SK-MEL-5 (cell line): ENCODE measurements around the gene MARCHF10. TPM values are rescaled to one million over a fixed set of nuclear protein-coding genes. Genes with fewer than 3 reads are reported as not detected.

Source experiments
- DNase-seq: peaks from one replicate; pipeline ENCODE4 v3.0.0-alpha.2; 2016; ENCODE audit warnings: low read depth, low spot score
- in situ Hi-C: cut with HindIII; loops from 2 replicates; pipeline ENCODE4 v1.10.0; 2016; ENCODE audit warnings: low sequenced_read_pairs, high pct_unique_total_duplicates, low pct_unique_long_range_greater_than_20kb
- total RNA-seq: library from RNA; depleted of rRNA; stranded (reverse); fragments of >200 nt; shearing (Covaris generic); gene quantifications from 2 replicates; pipeline ENCODE4 v1.2.3, GENCODE V29; 2014

MARCHF10 gene
- total RNA-seq, 1 experiment from 2014 or later, result 0.03 TPM

DNA sequence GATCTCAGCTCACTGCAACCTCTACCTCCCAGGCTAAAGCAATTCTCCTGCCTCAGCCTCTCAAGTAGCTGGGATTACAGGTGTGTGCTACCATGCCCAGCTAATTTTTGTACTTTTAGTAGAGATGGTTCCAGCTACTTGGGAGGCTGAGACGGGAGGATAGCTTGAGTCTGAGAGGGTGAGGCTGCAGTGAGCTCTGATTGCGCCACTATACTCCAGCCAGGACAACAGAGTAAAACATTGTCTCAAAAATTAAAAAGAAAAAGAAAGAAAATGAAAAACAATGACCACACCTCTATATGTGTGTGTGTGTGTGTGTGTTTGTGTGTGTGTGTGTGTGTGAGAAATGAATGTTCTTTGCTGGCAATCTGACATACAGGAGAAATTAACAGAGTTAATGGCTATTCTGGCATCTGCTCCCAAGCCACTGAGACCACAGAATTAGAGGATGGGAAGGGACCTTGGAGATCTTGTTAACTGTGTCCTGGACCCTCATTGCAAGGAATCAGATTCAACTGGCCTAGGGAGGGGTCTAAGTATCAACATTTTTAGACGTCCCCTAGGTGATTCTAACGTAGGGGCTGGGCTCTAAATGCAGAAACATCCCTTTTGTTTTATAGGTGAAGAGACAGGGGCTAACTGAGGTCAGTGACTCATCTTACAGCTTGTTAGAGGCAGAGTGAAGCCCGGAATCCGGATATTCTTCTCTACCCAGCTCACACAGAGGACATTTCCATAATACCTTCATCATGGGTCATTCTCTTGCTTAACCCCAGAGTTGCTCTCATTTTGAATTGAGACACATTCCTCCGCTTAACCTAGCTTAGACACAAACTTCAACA, 16.4 kb upstream of the MARCHF10 start:
- in situ Hi-C loops, result no loop called here
- DNase-seq, result peak; percentile 27

DNA sequence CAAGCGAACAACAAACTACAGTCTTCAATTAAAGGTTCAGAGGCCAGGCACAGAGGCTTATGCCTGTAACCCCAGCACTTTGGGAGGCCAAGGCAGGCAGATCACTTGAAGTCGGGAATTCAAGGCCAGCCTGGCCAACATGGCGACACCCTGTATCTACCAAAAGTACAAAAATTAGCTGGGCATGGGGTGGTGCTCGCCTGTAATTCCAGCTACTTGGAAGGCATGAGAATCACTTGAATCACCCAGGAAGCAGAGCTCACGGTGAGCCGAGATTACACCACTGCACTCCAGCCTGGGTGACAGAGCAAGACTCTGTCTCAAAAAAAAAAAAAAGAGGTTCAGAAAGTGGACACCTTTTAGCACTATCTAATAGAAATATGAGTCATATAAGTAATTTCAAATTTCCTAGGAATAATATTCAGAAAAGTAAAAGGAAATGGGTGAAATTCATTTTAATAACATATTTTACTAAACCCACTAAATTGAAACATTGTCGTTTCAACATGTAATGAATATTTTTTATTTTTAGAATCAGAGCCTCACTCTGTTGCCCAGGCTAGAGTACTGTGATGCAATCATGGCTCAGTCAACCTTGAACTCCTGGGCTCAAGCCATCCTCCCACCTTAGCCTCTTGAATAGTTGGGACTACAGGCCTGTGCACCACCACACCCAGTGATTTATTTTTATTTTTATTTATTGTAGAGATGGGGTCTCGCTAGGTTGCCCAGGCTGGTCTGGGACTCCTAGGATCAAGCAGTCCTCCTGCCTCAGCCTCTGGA, 15.2 kb upstream of the MARCHF10 start:
- in situ Hi-C loops, result no loop called here
- no peak for DNase-seq

GRCh38 chr17:62822080-62822904, 14.2 kb upstream of the MARCHF10 start:
- in situ Hi-C loops, result no loop called here
- no peak for DNase-seq

DNA sequence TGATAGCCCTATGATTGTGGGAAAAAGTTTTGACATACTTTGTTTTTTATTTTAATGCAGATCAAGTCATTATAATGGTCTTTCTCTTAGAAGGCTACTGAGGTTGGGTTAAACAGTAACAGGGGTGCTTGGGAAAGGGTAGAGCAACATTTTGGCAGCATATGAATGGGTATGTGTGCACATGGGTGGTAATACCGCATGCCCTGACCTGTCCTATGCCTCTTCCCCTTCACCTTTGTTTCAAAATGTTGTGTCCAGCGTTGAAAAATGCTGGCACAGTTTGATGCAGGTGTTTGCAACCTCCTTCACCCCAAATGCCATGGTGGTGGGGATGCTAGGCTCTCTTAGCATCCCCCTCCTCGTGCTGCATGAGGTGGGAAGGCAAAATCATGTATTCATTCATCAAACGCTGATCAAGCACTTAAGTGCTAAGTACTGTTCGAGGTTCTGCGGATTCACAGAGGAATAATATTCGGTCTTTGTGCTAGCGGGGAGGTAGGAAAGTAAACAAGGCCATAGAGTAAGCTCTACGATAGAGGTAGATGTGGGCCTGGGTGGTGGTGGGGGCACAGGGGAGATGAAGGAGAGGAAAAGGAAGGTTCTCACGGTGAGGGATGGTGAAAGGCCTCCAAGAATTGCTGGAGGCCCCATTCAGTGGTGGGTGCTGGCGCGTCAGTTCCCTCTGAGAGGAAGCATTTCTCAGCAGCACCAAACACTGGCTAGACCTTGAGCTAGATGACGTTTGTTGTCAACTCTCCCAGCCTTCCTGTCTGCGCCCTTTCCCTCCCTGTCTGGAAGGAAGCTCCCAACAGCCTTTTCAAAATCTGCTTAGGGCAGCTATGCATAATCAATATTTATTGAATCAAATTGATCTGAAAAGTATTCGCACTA, 13.3 kb upstream of the MARCHF10 start:
- no peak for DNase-seq
- in situ Hi-C loops, result no loop called here

DNA sequence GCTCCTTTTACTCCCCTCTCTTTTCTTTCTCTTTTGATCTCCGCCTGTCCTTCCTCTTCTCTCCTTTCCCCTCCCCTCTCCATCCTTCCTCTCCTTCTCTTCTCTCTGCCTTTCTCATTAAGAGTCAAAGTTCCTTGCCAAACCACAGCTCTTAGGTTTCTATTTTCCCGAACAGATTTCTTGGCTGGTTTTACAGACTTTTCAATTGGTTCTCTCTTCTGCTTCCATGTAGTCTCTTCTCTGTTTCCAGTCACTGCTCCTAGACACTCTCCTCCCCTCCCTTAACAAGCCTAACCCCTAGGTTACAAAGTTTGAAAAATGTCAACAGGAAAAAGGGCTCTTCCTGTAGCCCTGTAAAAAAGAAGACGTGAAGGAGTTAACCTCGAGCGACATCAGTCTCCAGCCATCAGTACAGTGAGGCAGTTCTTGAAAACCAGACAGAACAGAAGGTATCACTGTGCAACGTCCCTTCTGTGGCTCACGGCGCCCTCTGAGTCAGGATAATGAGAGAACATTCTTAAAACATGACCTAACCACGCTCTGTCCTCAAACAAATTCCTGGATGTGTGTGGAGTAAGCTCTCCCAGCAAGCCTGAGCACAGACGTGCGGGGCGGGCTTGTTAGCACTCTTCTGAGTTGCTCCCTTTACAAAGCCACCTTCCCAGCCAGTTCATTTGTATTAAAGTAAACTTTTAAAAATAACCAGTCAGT, 11.6 kb upstream of the MARCHF10 start:
- in situ Hi-C loops, result no loop called here
- peak; percentile 88 for DNase-seq

GRCh38 chr17:62818526-62818925, 10.4 kb upstream of the MARCHF10 start:
- no peak for DNase-seq
- in situ Hi-C loops, result no loop called here

DNA sequence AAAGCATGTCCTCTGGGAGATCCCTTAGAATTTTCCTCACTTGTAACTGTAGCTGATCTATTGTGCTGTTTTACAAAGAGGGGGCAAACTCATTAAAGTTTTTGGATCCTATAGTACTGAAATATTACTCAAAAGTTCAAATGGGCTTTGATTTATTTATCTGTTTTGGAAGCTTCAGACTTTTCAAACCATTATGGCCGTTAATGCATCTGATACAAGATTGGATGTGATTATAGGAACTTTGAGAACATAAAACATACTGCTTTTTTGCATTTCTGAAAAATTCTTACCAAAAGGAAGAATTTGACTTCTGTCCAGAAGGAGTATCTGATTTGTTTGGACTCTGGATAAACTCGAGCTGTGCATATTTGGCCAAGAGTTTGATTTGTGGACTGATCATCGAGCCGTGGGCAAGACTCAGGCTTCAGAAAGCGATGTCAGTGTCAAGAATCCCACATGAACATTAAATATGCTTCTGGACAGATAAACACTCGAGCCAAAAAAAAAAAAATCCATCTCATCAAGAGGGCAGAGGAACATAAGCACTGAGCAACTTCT, 8.2 kb upstream of the MARCHF10 start:
- no peak for DNase-seq

DNA sequence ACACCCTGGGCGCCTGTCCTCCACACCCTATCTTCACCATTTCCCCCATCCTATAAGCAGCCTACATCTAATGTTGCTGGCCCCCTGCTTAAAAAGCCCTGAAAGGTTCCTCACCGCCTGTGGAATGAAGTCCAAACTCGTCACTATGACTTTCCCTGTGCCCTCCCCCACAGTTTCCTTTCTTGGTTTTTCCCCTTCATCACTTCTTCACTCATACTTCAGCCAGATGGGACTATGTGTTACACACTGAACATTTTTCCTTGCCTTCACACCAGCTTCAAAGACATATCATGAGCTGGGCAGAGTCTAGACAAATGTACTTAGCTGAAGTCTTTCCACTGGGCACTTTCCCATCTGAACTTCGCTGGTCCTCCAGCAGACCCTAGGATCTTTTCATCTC, 1.5 kb upstream of the MARCHF10 start:
- DNase-seq, result no peak
- in situ Hi-C loops, result no loop called here

More for the DNA sequence above, 8.2 kb upstream of the MARCHF10 start:
- in situ Hi-C loops, result no loop called here

DNA sequence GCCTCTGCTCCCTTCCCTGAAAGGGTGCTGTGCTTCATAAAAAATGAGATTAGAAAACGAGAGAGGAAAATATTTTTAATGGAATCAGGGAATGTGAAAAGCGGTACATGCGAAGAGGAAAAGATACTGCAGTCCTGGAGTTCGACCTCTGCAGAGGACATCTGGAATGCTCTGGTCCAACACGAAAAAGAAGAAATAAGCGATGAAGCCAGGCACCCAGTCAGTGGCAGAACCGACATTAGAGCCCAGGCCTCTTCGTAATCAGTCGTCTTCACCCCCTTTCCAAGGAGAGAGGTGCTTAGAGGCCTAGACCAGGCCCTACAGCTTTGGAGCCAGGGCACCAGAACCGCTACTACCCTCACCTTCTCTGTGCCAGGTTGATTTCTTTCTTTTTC, 459 bp upstream of the MARCHF10 start:
- DNase-seq, result no peak
- in situ Hi-C loops, result no loop called here

DNA sequence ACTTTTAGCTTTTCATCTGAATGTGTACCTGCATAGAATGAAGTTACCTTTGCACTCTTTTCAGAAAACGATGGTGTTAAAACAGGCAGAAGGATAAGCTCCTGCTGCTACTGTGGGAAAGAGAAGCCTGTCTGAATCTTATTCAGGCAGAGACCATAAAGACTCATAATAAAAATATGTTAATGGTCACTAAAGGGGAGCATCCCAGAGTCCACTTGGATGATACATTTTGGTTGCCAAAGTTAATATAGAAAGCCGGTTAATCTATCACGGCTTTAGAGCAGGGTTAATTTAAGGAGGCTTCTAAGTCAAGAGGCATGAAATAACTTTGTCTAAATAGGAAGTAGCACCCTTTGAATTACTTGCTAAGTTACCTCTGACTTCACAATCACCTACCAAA, 2.9 kb downstream of the MARCHF10 start:
- no peak for DNase-seq
- in situ Hi-C loops, result no loop called here

GRCh38 chr17:62804822-62805221, 3.3 kb downstream of the MARCHF10 start:
- no peak for DNase-seq

GRCh38 chr17:62804025-62804424, 4.1 kb downstream of the MARCHF10 start:
- in situ Hi-C loops, result no loop called here
- no peak for DNase-seq

More at GRCh38 chr17:62804822-62805221, 3.3 kb downstream of the MARCHF10 start:
- in situ Hi-C loops, result no loop called here

DNA sequence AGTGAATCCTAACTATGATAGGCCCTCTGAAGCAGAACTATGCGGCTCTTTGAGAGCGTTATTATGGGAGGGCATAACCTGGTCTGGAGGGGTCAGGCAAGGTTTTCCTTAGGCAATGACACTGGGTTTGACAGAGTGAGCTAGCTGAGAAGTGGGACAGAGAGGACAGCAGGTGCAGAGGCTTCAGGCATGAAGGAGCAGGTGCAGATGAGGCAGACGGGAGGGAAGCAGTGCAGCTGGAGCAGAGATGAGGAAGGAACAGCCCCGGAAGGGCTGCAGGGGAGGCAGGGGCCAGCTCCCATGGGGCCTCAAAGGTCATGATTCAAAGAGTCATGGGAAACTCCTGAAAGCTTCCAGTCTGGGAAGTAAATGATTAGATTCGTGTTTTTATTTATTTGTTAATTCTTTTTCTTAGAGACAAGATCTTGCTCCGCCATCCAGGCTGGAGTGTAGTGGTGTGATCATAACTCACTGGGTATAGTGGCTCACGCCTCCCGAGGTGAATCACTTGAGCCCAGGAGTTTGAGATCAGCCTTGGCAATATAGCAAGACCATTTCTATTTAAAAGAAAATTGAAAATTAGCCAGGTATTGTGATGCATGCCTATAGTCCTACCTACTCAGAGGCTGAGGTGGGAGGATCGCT, 5.4 kb downstream of the MARCHF10 start:
- no peak for DNase-seq

DNA sequence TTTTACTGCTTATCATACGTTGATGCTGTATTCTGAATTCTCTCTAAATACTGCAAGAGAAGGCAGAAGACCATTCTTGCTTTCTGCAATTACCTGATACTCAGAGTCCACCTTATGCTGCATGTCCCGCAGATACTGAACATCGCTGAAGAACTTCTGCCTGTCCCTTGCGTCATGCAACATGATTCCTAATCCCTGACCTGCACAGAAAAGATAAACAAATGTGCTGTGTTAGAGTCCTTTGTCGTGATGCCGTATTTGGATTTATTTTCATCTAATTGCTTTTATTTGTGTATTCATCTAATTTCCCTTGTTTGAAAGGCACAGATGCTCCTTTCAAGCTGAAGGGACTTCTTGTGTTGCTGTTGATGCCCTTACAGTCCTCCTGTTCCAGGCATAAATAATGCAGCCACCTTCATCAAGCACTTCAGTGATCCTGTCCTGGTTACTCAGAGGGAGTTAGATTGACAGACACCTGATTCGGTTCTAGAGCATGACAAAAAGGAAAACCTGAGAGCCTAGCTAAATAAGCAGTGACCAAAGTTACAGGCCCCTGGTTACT, 6.5 kb downstream of the MARCHF10 start:
- in situ Hi-C loops, result no loop called here
- DNase-seq, result no peak

More for the DNA sequence above, 5.4 kb downstream of the MARCHF10 start:
- in situ Hi-C loops, result no loop called here

GRCh38 chr17:62800585-62800984, 7.5 kb downstream of the MARCHF10 start:
- in situ Hi-C loops, result no loop called here
- DNase-seq, result no peak

GRCh38 chr17:62797959-62798358, 10.2 kb downstream of the MARCHF10 start:
- in situ Hi-C loops, result no loop called here
- no peak for DNase-seq
